GM23248 (cell line): ENCODE measurements around the gene PRIMA1.

ENCODE experiments used
- EZH2 ChIP-seq: fragments of 200-600 bp; sonication (generic); IDR thresholded peaks from 2 replicates; pipeline ENCODE4 v1.6.1; 2018; ENCODE audit warnings: antibody characterized with exemption, mild to moderate bottlenecking; ENCODE audit not compliant: insufficient read depth, poor library complexity, severe bottlenecking
- EZH2phosphoT487 ChIP-seq: fragments of 200-600 bp; sonication (generic); IDR thresholded peaks from 2 replicates; pipeline ENCODE4 v1.6.1; 2018; ENCODE audit warnings: antibody characterized with exemption, moderate library complexity, mild to moderate bottlenecking, low read depth; ENCODE audit not compliant: insufficient read depth

DNA sequence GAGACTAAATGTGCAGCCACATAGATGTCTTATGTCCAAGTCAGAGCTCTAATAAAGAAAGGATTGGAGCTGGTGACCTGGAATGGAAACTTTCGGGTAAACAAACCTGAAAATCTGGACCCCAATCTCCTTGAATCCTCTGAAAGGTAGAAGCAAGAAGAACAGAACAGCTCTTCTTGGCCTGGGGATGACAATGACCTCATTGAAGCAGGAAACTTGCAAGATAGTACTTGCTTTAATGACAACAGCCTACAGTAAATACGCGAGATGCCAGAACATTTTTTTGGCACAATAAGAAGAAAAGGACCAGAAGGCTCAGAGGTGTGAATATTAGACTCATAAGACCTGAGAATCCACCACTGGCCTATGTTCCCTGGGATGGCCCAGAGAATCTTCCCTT is 4.1 kb upstream of the PRIMA1 start:
- no peak for TF ChIP-seq EZH2
- TF ChIP-seq EZH2phosphoT487 = no peak
